Left colon (tissue), 2 donors: Measurements from ENCODE around the gene DNAJC16. TPM values are rescaled to one million over a fixed set of nuclear protein-coding genes. Genes with fewer than 3 reads are reported as not detected.

Experiments
- ATAC-seq: fragments of 200-7000 bp; cut with Tn5 transposase; one replicate; pipeline ENCODE4 v1.9.1; 2020; ENCODE audit warnings: mild to moderate bottlenecking, moderate library complexity
- DNase-seq, 2 donors: peaks; one replicate each; pipeline ENCODE4 v3.0.0-alpha.2; 2020
- intact Hi-C, 2 donors: fragments of 100-400 bp; cut with DNase I in 1 of 2; cut with micrococcal nuclease in 1 of 2; formaldehyde crosslinking; loops; one replicate each; pipeline versions ENCODE4 v1.11.2 to v1.14.0; 2022; cut with DNase I, micrococcal nuclease
- total RNA-seq, 2 donors: library from RNA; stranded (reverse); fragmentation: NEBNext Ultra II Directional; extraction: Animal tissue kit (Norgen Biotek cat#: 25700); gene quantifications; one replicate each; pipeline ENCODE4 v1.2.1, GENCODE V29; 2021
- donor health status: DM: no; HTN: no; CAD: no.
- donor health status: DM: yes; HTN: yes; CAD: no.

The DNAJC16 gene
- total RNA-seq, 2 donors from 2014 or later: 23.5 to 26.5 TPM

DNA sequence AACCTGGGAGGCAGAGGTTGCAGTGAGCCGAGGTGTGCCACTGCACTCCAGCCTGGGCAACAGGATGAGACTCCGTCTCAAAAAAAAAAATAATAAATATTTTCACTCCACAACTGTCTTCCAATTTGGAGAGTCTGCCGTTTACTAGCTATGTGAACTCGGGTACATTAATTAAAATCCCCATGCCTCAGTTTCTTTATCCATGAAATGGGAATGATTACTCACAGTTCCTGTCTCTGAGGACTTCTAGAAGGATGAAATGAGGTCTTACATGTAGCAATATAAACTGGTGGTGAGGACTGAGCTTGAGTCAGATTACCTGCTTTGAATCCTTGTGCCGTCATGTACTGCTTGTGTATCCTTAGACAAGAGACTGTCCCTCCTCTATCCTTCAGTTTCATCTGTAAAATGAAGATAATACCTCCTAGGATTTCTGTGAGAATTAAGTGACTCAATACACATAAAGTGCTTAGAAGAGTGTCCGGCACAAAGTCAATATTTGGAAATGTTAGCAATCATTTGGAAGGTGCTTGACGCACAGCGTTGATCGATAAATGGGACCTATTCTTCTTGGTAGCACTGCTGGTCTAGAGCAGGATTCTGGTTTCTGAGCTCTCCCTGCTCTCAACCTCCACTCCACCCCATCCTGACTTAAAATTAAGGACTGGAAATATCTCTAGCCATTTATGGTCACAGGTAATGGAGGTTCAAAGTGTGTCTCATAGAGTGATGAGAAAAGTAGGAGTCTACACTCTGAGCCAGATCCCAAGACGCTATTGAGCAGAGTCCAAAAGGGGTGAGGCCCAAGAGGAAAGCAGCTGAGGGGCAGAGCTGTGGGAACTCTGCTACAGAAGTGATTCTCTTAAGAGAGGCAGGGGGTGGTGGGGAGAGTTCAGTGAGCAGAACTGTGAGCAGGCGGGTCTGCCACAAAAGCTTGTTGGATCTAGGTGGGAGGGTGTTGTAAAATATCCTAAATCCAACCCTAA is 79.0 kb downstream of the DNAJC16 start:
- ATAC-seq (no peak), DNase-seq (no peak)
- intact Hi-C loops: no loop called here

DNA sequence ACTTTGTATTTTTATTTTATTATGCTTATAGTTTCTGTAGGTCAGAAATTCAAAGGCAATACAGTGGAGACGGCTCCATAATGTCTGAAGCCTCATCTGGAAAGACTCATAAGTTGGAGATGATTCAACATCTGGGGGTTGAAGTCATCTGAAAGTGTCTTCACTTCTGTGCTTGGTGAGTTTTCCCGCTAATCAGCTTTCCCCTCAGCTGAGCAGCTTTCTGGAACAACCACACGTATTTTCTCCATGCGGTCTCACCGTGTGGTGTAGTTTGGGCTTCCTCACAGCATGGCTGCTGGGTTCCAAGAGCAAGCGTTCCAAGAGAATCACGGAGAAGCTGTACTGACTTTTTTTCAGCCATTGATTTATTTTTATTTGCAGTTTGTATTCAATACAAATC is 83.0 kb downstream of the DNAJC16 start:
- intact Hi-C loops: no loop called here

DNA sequence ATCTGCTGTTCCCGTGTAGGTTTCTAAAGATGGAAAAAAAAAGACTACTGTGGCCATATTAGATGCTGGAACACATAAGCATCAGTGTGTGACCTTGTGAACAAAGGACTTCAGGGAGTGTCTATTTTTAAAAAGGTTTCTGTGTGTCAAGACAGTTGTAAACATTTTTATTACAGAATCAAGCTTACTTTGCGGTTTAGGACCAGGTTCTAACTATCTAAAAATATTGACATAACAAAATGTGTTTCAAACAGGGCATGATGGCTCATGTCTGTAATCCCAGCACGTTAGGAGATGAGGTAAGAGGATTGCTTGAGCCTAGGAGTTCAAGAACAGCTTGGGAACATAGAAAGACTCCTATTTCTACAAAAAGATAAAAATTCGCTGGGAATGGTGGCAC is 83.5 kb downstream of the DNAJC16 start:
- DNase-seq (no peak), ATAC-seq (peak; percentile 34)
- intact Hi-C loops: no loop called here

More for the DNA sequence above, 83.0 kb downstream of the DNAJC16 start:
- DNase-seq (no peak), ATAC-seq (no peak)

DNA sequence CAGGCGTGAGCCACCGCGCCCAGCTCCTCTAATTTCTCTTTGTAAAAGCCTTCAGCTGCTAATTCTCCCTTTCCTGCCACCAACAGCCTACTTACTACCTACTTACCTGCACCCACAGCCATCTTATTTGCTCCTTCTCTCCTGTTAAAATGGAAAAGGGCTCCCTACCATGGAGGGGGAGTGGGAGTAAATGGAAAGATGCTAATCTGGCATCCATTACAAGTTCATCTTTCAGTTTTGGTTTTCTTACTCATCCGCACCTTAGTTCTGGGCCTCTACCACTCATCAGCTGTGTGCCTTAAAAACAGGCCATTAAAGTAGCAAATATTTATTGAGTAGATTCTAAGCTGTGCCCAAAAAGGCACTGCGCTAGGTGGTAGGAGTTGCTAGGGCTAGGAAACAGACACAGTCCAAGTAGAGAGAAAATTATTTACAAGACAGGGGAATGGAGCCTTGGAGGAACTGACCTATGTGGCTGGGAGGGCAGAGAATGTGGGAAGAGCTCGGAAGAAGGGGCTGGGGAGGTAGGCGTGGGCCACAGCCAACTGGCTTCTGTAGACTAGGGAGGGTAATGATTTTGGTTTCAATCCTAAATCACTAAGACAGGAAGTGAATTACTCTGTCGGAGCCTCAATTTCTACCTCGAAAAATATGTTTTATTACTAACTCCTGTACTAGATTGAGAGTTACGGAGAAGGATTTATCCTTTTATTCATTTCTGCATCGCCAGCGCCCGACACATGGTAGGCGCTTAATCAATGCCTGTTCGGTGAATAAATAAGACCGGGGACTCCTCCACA is 89.9 kb downstream of the DNAJC16 start:
- peak; percentile 10 for ATAC-seq

DNA sequence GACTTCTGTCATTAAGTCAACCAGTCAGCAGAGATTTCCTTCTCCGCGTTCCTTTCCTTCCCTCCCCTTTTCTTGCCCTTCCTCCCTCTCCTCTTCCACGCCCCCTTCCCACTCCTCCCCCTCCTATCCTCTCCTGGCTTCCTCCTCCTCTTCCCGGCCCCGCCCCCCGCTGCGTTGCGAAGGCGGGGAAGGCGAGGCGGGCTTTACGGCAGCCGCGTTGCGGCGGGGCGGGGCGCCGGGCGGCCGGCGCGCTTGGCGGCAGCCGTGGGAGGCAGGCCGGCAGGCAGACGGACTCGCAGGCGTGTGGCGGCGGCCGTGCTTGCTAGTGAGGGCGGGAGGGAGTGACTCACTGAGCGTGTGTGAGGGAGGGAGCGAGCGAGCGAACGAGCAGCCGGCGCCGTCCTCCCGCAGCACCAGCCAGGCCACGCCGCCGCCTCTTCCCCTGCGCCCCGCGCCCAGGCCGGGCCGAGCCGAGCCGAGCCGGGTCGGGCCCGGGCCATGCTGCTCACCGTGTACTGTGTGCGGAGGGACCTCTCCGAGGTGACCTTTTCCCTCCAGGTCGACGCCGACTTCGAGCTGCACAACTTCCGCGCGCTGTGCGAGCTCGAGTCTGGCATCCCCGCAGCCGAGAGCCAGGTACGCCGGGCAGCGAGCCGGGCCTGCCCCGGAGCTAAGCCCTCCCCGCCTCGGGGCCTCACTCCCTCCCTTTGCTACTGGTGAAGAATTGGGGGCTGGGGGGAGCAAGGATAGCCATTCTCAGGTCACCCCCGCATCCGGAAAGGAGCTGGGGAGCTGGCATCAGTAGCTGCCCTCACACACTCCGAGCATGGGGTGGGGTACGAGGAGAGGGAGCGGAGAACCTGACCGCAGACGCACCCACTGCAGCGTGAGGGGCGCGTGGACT is 90.8 kb downstream of the DNAJC16 start, which contains the start of gene DDI2:
TSS of gene DDI2 (plus strand) at position 286 of the 904 bp plus-strand sequence. CDS start at position 499, 213 bp downstream.
- DNase-seq: peak; percentile 95 to 98
- intact Hi-C loops: no loop called here
- ATAC-seq: peak; percentile 86

More for the DNA sequence above, 89.9 kb downstream of the DNAJC16 start:
- peak in 1 of 2 donors; percentile 27 for DNase-seq
- intact Hi-C loops: no loop called here

DNA sequence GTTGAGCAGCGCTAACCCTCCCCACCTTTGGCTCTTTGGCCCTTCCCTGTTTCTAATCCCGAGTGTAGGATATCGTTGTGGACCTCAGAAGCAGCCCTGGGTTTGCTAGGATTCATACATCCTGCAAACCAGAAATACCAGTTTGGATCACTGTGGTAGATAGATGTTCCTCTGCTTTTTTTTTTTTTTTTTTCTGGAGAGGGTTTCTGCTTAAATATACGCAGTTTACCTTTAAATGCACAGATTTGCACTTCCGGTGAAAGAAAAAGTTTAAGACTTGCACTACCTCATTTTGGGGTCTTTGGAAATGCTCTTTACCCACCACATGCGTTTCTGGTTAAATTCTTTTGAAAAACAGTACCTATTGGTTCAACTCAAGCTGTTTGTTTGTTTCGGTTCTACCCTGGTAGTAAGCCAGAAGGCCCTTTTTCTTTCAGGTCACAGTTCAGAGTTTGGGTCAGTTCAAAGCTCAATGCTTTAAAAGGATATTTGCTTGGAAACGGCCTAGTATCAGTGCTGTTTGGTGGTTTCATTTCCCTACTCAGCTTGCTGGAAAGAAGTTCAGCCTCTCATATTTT is 91.5 kb downstream of the DNAJC16 start:
- peak; percentile 13 for ATAC-seq
- DNase-seq: no peak

DNA sequence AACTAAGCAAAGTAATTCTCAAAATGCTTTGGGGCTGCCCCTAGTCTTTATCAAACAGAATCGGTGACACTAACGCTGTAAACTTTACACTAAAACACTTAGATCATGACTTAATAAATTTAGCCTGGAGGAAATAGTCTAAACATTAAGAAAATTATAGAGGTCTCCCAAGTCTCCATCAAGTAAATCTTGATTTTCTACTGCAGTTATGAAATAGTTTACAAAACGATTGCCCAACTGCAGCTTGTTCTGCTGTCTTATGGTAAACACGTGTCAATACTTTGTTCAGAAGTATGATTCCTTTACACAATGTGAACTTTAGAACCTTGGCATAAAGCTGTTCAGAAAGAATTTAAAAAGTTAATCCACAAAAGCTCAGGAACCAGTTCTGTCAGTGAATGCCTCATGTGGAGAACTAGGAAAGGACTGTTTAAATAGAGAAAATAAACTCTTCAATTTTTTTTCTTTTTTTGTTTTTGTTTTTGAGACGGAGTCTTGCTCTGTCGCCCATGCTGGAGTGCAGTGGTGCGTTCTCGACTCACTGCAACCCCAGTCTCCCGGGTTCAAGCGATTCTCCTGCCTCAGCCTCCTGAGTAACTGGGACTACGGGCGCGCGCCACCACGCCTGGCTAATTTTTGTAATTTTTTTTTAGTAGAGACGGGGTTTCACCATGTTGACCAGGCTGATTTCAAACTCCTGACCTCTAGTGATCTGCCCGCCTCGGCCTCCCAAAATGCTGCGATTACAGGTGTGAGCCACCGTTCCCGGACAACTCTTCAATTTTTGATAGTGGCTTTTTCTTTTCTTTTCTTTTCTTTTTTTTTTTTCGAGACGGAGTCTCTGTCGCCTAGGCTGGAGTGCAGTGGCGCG is 92.2 kb downstream of the DNAJC16 start:
- DNase-seq (no peak), ATAC-seq (peak; percentile 40)
- intact Hi-C loops: no loop called here

More for the DNA sequence above, 91.5 kb downstream of the DNAJC16 start:
- intact Hi-C loops: no loop called here

DNA sequence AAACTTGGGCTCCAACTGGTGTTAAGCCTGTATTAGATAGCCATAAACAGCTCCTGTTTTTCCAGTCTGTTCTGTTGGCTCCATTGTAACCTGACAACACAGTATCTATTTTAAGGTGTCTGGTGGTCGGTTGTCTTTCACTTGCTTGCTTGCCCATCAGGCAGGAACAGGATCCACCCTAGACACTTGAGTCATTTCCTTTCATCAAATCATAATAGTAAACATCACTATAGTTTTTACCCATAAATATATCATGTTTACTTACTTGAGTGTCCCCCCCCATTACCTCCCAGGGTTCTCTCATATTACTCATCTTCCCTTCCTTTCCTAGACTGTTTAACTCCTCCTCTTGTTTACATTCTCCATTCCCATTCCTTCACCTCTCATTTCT is 93.5 kb downstream of the DNAJC16 start:
- ATAC-seq (no peak), DNase-seq (no peak)
- intact Hi-C loops: no loop called here

DNA sequence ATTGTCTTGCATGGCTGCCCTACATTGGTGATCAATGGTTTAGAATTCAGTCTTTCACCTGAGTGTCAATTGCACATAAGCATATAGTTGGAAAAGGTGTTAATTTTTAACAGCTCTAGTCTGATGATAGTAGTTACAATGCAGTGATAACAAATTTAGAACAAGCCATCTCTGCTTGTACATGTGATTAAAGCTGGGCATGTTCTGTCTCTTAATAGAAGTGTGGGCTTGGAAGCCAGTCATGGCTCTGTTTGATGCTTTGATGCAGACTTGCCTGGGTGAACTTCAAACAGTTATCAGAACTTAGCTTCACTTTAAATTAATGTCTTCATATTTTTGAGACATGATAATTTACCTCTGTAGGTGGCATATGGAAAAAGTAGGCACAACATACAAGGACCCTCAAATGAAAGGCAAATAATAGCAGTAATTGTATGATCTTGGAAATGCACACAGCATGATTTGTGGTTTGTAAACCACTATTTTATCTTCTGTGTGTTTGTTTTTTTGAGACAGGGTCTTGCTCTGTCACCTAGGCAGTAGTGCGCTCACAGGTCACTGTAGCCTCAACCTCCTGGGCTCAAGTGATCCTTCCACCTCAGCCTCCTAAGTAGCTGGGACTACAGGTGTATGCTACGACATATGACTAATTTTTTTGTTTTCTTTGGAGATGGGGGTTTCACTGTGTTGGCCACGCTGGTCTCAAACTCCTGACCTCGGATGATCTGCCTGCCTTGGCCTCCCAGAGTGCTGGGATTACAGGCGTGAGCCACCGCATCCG is 94.4 kb downstream of the DNAJC16 start:
- DNase-seq: no peak
- intact Hi-C loops: no loop called here

DNA sequence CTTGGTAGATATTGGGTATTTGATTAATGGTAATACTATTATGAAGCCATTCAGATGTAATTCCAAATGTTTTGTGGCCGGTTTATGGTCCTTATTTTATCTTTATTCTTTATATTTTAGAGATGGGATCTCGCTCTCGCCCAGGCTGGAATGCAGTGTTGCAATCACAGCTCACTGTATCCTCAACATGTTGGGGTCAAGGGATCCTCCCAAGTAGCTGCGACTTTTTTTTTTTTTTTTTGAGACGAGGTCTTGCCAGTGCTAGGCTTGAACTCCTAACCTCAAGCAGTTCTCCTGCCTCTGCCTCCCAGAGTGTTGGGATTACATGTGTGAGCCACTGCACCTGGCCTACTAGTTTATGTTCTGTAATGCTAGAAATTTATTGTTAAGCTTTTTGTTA is 95.3 kb downstream of the DNAJC16 start:
- DNase-seq (no peak), ATAC-seq (no peak)
- intact Hi-C loops: no loop called here

More for the DNA sequence above, 94.4 kb downstream of the DNAJC16 start:
- ATAC-seq: no peak

DNA sequence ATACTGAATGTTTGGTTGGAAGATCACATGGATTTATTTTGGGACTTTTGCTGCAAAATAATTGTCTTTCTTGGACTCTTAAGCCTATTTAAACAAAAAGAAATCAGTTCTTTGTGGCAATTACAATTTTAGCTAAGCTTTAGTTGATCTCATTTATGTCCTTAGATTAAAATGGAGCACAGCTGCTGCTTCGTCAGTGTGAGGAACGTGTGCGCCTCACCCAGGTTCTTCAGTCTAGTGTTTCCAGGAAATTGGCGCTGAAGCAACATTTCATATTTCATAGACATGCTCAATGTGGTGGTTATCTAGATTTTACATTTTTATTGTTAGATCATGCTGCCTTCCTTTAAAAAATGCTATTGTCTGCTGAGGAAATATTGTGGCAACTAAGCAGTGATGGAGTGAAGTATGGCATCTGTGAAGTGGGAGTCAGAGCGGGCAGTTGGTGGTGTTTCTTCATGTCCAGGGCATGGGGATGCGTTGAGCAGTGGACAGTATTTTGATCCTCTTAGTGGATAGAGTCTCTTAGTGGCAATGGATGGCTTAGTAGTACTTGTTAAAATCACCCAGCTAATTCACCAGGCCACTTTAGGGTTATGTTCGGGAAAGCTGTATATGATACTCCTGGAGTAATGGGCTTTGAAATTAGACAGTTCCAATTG is 96.2 kb downstream of the DNAJC16 start:
- ATAC-seq: no peak
- no peak for DNase-seq
- intact Hi-C loops: no loop called here

DNA sequence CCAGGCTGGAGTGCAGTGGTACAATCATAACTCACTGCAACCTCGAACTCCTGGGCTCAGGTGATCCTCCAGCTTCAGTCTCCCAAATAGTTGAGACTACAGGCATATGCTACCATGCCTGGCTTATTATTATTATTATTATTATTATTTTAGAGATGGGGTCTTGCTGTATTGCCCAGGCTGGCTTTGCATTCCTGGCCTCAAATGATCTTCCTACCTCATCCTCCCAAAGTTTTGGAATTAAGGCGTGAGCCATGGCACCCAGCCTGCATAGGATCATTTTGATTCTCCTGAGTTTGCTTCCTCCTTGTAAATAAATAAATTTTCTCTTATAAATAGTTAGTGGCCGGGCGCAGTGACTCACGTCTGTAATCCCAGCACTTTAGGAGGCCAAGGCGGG is 96.8 kb downstream of the DNAJC16 start:
- intact Hi-C loops: no loop called here
- DNase-seq (no peak), ATAC-seq (no peak)

DNA sequence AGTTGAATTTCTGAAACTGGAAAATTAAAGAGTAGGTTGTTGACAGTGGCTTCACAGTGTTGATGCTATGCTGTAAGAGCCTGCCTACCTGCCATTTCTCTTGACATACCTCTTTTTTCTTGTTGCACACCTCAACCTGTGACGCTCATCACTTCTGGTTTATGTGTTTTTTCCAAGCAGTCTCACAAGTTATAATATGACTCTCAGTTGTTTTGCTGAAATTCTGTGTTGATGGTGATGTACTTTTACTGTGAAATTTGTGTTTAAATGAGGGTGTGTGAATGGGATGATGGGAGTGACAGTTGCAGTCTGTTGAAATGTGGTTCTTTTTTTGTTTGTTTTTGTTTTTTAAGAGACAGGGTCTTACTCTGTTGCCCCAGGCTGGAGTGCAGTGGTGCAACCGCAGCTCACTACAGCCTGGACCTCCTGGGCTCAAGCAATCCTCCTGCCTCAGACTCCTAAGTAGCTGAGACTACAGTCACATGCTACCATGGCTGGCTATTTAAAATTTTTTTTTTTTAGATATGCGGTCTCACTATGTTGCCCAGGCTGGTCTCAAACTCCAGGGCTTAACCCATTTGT is 97.6 kb downstream of the DNAJC16 start:
- intact Hi-C loops: no loop called here
- DNase-seq (no peak), ATAC-seq (no peak)

DNA sequence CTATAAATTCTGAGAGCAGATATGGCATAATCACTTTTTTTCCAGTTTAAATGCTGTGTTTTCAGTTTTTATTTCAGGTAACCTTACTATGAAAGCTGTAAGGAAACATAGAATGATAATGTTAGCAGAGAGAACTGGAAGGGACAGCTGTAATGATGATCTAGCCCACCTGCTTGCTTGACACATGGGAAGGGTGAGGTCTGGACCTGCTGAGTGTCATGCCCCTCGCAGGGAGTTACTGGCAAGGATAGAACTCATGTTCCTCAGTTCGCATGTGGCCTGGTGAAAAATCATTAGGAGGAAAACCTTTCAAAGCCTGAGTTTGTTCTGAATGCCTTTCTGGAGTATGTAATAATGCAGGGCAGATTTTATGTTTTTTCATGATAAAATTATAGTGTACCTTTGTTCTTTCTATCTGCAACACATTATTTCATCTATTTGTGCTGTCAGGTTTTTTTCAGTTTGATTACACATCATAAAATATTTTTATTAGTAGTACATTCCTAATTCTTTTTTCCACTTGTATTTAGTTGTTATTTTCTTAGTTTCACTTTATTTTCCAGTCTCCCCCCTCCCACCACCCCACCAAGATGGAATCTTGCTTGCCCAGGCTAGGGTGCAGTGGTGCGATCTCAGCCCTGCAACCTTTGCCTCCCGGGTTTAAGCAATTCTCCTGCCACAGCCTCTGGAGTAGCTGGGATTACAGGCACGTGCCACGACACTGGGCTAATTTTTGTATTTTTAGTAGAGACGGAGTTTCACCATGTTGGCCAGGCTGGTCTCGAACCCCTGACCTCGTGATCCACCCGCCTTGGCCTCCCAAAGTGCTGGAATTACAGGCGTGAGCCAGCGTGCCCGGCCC is 98.6 kb downstream of the DNAJC16 start:
- no peak for ATAC-seq

More for the DNA sequence above, 98.6 kb downstream of the DNAJC16 start:
- no peak for DNase-seq
- intact Hi-C loops: no loop called here
